Natural killer cell (primary cell): ENCODE results near the gene CBX5. TPM values are rescaled to one million over a fixed set of nuclear protein-coding genes. Genes with fewer than 3 reads are reported as not detected.
"Not testable (repeated sequence)": the region's sequence is repeated elsewhere in the genome, so short reads cannot be mapped to it uniquely, and the experiment has no call there.

ENCODE experiments used
- ATAC-seq, 3 donors: fragments of 150-1000 bp in 2 of 3; fragments of 200-7000 bp in 1 of 3; cut with Tn5 transposase; 1 replicate in 1 of 3; 2 replicates in 2 of 3; pipeline ENCODE4 v1.10.0; 2021; ENCODE audit warnings: mild to moderate bottlenecking in 2 of 3, moderate library complexity in 2 of 3
- DNase-seq, 2 donors: peaks; one replicate each; pipeline versions ENCODE4 v3.0.0 to v3.0.0-alpha.2; 2013 to 2021; ENCODE audit warnings: mixed read lengths in 1 of 2
- H3K27ac ChIP-seq: one replicate; pipeline ENCODE4 v1.5.1; 2013; ENCODE audit warnings: mild to moderate bottlenecking, low read length
- H3K27me3 ChIP-seq: one replicate; pipeline ENCODE4 v1.6.1; 2013; ENCODE audit warnings: low read length; ENCODE audit not compliant: control insufficient read depth, insufficient read depth
- H3K36me3 ChIP-seq: one replicate; pipeline ENCODE4 v1.6.1; 2013; ENCODE audit warnings: low read length; ENCODE audit not compliant: control insufficient read depth, insufficient read depth
- H3K4me1 ChIP-seq: one replicate; pipeline ENCODE4 v1.6.1; 2013; ENCODE audit warnings: low read length; ENCODE audit not compliant: control insufficient read depth, insufficient read depth
- H3K4me3 ChIP-seq: one replicate; pipeline ENCODE4 v1.5.1; 2013; ENCODE audit warnings: low read length
- H3K9me3 ChIP-seq: one replicate; pipeline ENCODE4 v1.6.1; 2013; ENCODE audit warnings: low read length; ENCODE audit not compliant: control insufficient read depth, insufficient read depth
- H3K27ac Mint-ChIP-seq, 2 donors: one replicate each; pipeline ENCODE4 v1.8.0; 2022; ENCODE audit warnings: mild to moderate bottlenecking in 2 of 2, mixed read lengths in 2 of 2, moderate library complexity in 1 of 2
- H3K27me3 Mint-ChIP-seq, 2 donors: one replicate each; pipeline ENCODE4 v1.8.0; 2022; ENCODE audit warnings: low read depth in 2 of 2, mixed read lengths in 2 of 2
- H3K36me3 Mint-ChIP-seq: one replicate; pipeline ENCODE4 v1.8.0; 2022; ENCODE audit warnings: mixed read lengths
- H3K4me1 Mint-ChIP-seq, 2 donors: one replicate each; pipeline ENCODE4 v1.8.0; 2022; ENCODE audit warnings: mixed read lengths in 2 of 2
- H3K4me3 Mint-ChIP-seq: one replicate; pipeline ENCODE4 v1.8.0; 2022; ENCODE audit warnings: mild to moderate bottlenecking, moderate library complexity, mixed read lengths
- H3K9me3 Mint-ChIP-seq, 2 donors: one replicate each; pipeline ENCODE4 v1.8.0; 2022; ENCODE audit warnings: mixed read lengths in 2 of 2
- CTCF ChIP-seq: fragments of 200-600 bp; IDR thresholded peaks from one replicate; pipeline ENCODE4 v1.8.0; 2022; ENCODE audit warnings: antibody characterized with exemption
- whole genome bisulfite sequencing: methylation state at CpG from one replicate; pipeline ENCODE4 v1.1.7; 2013; ENCODE audit warnings: missing lambda C conversion rate; ENCODE audit not compliant: insufficient coverage; 5-methylcytosine and 5-hydroxymethylcytosine counted together
- intact Hi-C: fragments of 100-400 bp; cut with micrococcal nuclease; formaldehyde crosslinking; loops from one replicate; pipeline ENCODE4 v1.14.2; 2022
- total RNA-seq, 4 donors: library from RNA; stranded (reverse); fragments of 120-200 nt in 1 of 4; gene quantifications; one replicate each; pipeline versions ENCODE4 v1.2.3 to v1.2.4, GENCODE V29; 2013 to 2022

CBX5 gene
- total RNA-seq, 3 donors from 2014 or later (not counting 1 experiment from before 2014, with no cell fraction given), result 30.8 to 42.3 (median 36.5) TPM

GRCh38 chr12:54239620-54240019, 40.3 kb downstream of the CBX5 start:
- Histone ChIP-seq H3K4me3 (no peak overlapping the region), H3K27me3 (no peaks in the 10 kb centered on the region), H3K36me3 (peaks cover 17% of the 10 kb centered on the region), H3K4me1 (no peaks in the 10 kb centered on the region), H3K9me3 (no peaks in the 10 kb centered on the region), H3K27ac (no peak overlapping the region)
- Mint-ChIP-seq H3K27ac (no peak overlapping the region), H3K4me3 (no peak overlapping the region), H3K4me1 (peaks cover 8% of the 10 kb centered on the region in 2 donors), H3K27me3 (no peaks in the 10 kb centered on the region), H3K9me3 (no peaks in the 10 kb centered on the region), H3K36me3 (peaks cover 12% of the 10 kb centered on the region)
- no peak for DNase-seq
- intact Hi-C loops, result no loop called here
- ATAC-seq, result no peak
- no peak for TF ChIP-seq CTCF

GRCh38 chr12:54238531-54238930, 41.4 kb downstream of the CBX5 start:
- ATAC-seq (no peak), DNase-seq (no peak)
- H3K27me3 Mint-ChIP-seq, result no peaks in the 10 kb centered on the region
- 90% methylated on average over 1 of the region's 1 CpG for WGBS
- no peaks in the 10 kb centered on the region for H3K9me3 Mint-ChIP-seq
- no peak overlapping the region for H3K4me3 ChIP-seq
- no peak overlapping the region for H3K27ac ChIP-seq
- intact Hi-C loops, result no loop called here
- H3K27ac Mint-ChIP-seq, result no peak overlapping the region
- H3K9me3 ChIP-seq, result no peaks in the 10 kb centered on the region
- H3K4me1 ChIP-seq, result no peaks in the 10 kb centered on the region
- TF ChIP-seq CTCF, result no peak
- peaks cover 12% of the 10 kb centered on the region for H3K36me3 Mint-ChIP-seq
- peaks cover 17% of the 10 kb centered on the region for H3K36me3 ChIP-seq
- H3K27me3 ChIP-seq, result no peaks in the 10 kb centered on the region
- H3K4me1 Mint-ChIP-seq, result peaks cover 8% of the 10 kb centered on the region in 2 donors
- H3K4me3 Mint-ChIP-seq, result no peak overlapping the region

GRCh38 chr12:54232790-54233189, 47.1 kb downstream of the CBX5 start:
- Histone ChIP-seq H3K4me1 (no peaks in the 10 kb centered on the region), H3K4me3 (no peak overlapping the region), H3K27ac (no peak overlapping the region), H3K27me3 (no peaks in the 10 kb centered on the region), H3K36me3 (no peaks in the 10 kb centered on the region), H3K9me3 (no peaks in the 10 kb centered on the region)
- no peaks in the 10 kb centered on the region for H3K9me3 Mint-ChIP-seq
- intact Hi-C loops, result no loop called here
- H3K4me1 Mint-ChIP-seq, result peaks cover 8% of the 10 kb centered on the region in 2 donors
- no peaks in the 10 kb centered on the region for H3K36me3 Mint-ChIP-seq
- H3K4me3 Mint-ChIP-seq, result no peak overlapping the region
- DNase-seq (no peak), ATAC-seq (no peak)
- no peak overlapping the region for H3K27ac Mint-ChIP-seq
- TF ChIP-seq CTCF, result no peak
- WGBS, result 96% methylated on average over 2 of the region's 2 CpGs
- no peaks in the 10 kb centered on the region for H3K27me3 Mint-ChIP-seq

- H3K4me3 Mint-ChIP-seq, H3K4me1 Mint-ChIP-seq, H3K27ac Mint-ChIP-seq, H3K36me3 Mint-ChIP-seq, H3K27ac ChIP-seq, H3K36me3 ChIP-seq, H3K9me3 ChIP-seq, H3K4me1 ChIP-seq, H3K4me3 ChIP-seq, H3K27me3 Mint-ChIP-seq, H3K9me3 Mint-ChIP-seq, intact Hi-C loops, ATAC-seq, H3K27me3 ChIP-seq, DNase-seq: not testable (repeated sequence)
- 94% methylated on average over 3 of the region's 3 CpGs for WGBS
Observed at GRCh38 chr12:54231269-54231668, 48.7 kb downstream of the CBX5 start.
